Left colon (tissue), 2 donors: Measurements from ENCODE around the gene NEU4. TPM values are rescaled to one million over a fixed set of nuclear protein-coding genes. Genes with fewer than 3 reads are reported as not detected.
"Not testable (repeated sequence)": the region's sequence is repeated elsewhere in the genome, so short reads cannot be mapped to it uniquely, and the experiment has no call there.

Experiments used
- ATAC-seq: fragments of 200-7000 bp; cut with Tn5 transposase; one replicate; pipeline ENCODE4 v1.9.1; 2020; ENCODE audit warnings: mild to moderate bottlenecking, moderate library complexity
- DNase-seq, 2 donors: peaks; one replicate each; pipeline ENCODE4 v3.0.0-alpha.2; 2020
- intact Hi-C, 2 donors: fragments of 100-400 bp; cut with DNase I in 1 of 2; cut with micrococcal nuclease in 1 of 2; formaldehyde crosslinking; loops; one replicate each; pipeline versions ENCODE4 v1.11.2 to v1.14.0; 2022; cut with DNase I, micrococcal nuclease
- total RNA-seq, 2 donors: library from RNA; stranded (reverse); fragmentation: NEBNext Ultra II Directional; extraction: Animal tissue kit (Norgen Biotek cat#: 25700); gene quantifications; one replicate each; pipeline ENCODE4 v1.2.1, GENCODE V29; 2021
- donor health status: DM: no; HTN: no; CAD: no.
- donor health status: DM: yes; HTN: yes; CAD: no.

The NEU4 gene
- total RNA-seq, 2 donors from 2014 or later: 32.3 to 124 TPM

GRCh38 chr2:241796209-241796608 lies 12.8 kb upstream of the NEU4 start:
- intact Hi-C loops: no loop called here
- DNase-seq: peak in 1 of 2 donors; percentile 13
- ATAC-seq: no peak

- DNase-seq: peak; percentile 70 to 71
- ATAC-seq: peak; percentile 38
- intact Hi-C loops: no loop called here
These were observed 12.3 kb upstream of the NEU4 start for GRCh38 chr2:241796610-241797138.

- DNase-seq (peak; percentile 61 to 71), ATAC-seq (peak; percentile 54)
- intact Hi-C loops: no loop called here
These were observed 11.4 kb upstream of the NEU4 start for GRCh38 chr2:241797441-241798080.

GRCh38 chr2:241798081-241798630 lies 10.8 kb upstream of the NEU4 start:
- DNase-seq: peak; percentile 71 to 79
- intact Hi-C loops: no loop called here
- peak; percentile 37 for ATAC-seq

GRCh38 chr2:241798631-241799521 lies 10.1 kb upstream of the NEU4 start:
- ATAC-seq: no peak
- peak; percentile 11 to 28 for DNase-seq
- intact Hi-C loops: no loop called here

GRCh38 chr2:241799522-241800197 lies 9.3 kb upstream of the NEU4 start:
- DNase-seq (no peak), ATAC-seq (no peak)
- intact Hi-C loops: no loop called here

- intact Hi-C loops, DNase-seq, ATAC-seq: not testable (repeated sequence)
These were observed 8.6 kb upstream of the NEU4 start for GRCh38 chr2:241800198-241800903.

GRCh38 chr2:241801611-241802420 lies 7.2 kb upstream of the NEU4 start:
- ATAC-seq (no peak), DNase-seq (peak in 1 of 2 donors; percentile 36)
- intact Hi-C loops: no loop called here

GRCh38 chr2:241802421-241803318 lies 6.3 kb upstream of the NEU4 start:
- no peak for ATAC-seq
- intact Hi-C loops: no loop called here
- no peak for DNase-seq

- intact Hi-C loops: no loop called here
- peak; percentile 20 to 35 for DNase-seq
- no peak for ATAC-seq
These were observed 5.3 kb upstream of the NEU4 start for GRCh38 chr2:241803387-241804325.

GRCh38 chr2:241804326-241805229 lies 4.4 kb upstream of the NEU4 start:
- no peak for ATAC-seq
- peak in 1 of 2 donors; percentile 11 for DNase-seq
- intact Hi-C loops: no loop called here

- ATAC-seq, intact Hi-C loops, DNase-seq: not testable (repeated sequence)
These were observed 2.8 kb upstream of the NEU4 start for GRCh38 chr2:241806217-241806616.

- DNase-seq (peak in 1 of 2 donors; percentile 53), ATAC-seq (no peak)
- intact Hi-C loops: no loop called here
These were observed 807 bp upstream of the NEU4 start for GRCh38 chr2:241808051-241808720.
